ENCODE data around the gene APPL2. TPM values are rescaled to one million over a fixed set of nuclear protein-coding genes. Genes with fewer than 3 reads are reported as not detected.

The APPL2 gene, protein sequence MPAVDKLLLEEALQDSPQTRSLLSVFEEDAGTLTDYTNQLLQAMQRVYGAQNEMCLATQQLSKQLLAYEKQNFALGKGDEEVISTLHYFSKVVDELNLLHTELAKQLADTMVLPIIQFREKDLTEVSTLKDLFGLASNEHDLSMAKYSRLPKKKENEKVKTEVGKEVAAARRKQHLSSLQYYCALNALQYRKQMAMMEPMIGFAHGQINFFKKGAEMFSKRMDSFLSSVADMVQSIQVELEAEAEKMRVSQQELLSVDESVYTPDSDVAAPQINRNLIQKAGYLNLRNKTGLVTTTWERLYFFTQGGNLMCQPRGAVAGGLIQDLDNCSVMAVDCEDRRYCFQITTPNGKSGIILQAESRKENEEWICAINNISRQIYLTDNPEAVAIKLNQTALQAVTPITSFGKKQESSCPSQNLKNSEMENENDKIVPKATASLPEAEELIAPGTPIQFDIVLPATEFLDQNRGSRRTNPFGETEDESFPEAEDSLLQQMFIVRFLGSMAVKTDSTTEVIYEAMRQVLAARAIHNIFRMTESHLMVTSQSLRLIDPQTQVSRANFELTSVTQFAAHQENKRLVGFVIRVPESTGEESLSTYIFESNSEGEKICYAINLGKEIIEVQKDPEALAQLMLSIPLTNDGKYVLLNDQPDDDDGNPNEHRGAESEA
- total RNA-seq (10 to 100 TPM; 61.3 to 62.4 TPM), polyA plus RNA-seq (ENCODE audit: insufficient read length in 2 of 2) (10 to 100 TPM; 79.6 to 80.8 TPM)
- long read RNA-seq, donor 1, transcript APPL2-201 (21 exons, 3,239 nt), result major isoform, 12 of 12 reads
- long read RNA-seq, donor 1, partial matches to known transcripts, result 0 of 12 reads
- long read RNA-seq, donor 1, other reads (novel, unspliced or antisense), result 0 of 12 reads
- long read RNA-seq, donor 2, partial matches to known transcripts, result 0 of 4 reads
- long read RNA-seq, donor 2, other reads (novel, unspliced or antisense), result 0 of 4 reads
- long read RNA-seq, donor 3, partial matches to known transcripts, result 0 of 3 reads
- long read RNA-seq, donor 3, other reads (novel, unspliced or antisense), result 0 of 3 reads
- long read RNA-seq, donor 4, partial matches to known transcripts, result 0 of 2 reads
- long read RNA-seq, donor 4, other reads (novel, unspliced or antisense), result 0 of 2 reads

DNA sequence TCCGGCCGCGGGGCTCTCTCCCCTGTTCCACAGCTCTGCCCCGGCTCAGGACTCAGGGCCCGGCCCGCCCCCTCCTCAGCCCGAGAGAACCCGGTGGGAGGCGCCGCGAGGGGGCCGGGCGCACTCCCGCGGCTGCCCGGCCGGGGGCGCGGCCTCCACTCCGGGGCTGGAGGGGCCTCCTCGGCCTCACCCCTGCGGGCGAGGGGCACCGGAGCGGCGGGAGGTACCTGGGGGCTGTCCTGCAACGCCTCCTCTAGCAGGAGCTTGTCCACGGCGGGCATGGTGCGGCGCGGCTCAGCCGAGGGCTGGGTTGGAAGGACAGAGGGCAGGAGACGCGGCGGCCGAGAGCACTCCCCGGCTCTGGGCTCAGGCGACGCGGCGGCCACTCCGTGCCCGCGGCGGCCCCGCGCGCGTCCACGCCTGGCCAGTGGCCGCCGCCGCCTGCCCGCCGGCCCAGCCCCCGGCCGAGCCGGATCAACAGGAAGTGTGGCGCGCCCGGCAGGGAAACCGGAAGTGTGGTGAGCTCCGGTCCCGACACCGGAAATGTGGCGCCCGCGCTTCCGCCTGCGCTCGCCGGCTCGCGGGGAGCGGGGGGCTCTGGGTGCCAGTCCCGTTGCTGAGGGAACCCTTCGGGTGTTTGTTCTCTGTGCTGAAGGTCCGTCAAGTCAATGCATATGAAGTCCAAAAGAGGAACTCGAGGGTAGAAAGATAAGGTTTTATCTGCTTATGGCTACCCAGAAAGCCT is at the start of gene APPL2:
TSS of gene APPL2 (minus strand) at position 443 of the 745 bp plus-strand sequence. CDS start at position 281, 162 bp downstream.
- Histone ChIP-seq H3K27me3 (ENCODE audit: control insufficient read depth, insufficient read depth, low read length) (no peaks in the 10 kb centered on the region), H3K9me3 (ENCODE audit: control insufficient read depth, insufficient read depth, low read length) (no peaks in the 10 kb centered on the region), H3K4me1 (ENCODE audit: control insufficient read depth, insufficient read depth, low read length) (peaks cover 10% of the 10 kb centered on the region), H3K27ac (ENCODE audit: low read depth, low read length) (peak within 1 kb of the TSS; percentile 87), H3K4me3 (ENCODE audit: low read depth, low read length) (peak within 1 kb of the TSS; percentile 74), H3K36me3 (ENCODE audit: control insufficient read depth, insufficient read depth, low read length) (no peaks in the 10 kb centered on the region)
- DNase-seq (ENCODE audit: low read depth in 4 of 6, low spot score in 6 of 6), result peak; percentile 56 to 97 (median 86)
- WGBS (ENCODE audit: insufficient coverage), result under 1% methylated on average over 80 of the region's 80 CpGs

DNA sequence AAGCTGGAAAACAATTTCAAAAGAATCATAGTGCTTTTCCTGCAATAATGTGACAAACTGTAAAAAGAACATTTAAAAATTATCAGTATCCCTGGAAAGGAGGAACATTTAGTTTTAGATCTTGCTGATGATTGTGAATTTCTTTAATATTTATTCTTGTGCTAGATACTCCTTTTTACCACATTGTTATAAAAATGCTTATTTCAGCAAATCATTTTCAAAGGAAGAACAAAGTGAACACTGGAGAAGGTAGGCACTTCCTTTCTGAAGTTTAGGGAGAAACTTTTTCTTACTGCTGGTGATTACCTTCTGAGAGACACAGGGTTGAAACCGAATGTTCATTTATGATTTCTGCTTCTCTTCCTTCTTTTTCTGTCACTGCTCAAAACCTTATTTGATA is 49.4 kb upstream of the APPL2 start:
- no peaks in the 10 kb centered on the region for H3K36me3 ChIP-seq (ENCODE audit: control insufficient read depth, insufficient read depth, low read length)
- no peak overlapping the region for H3K27ac ChIP-seq (ENCODE audit: low read depth, low read length)
- H3K9me3 ChIP-seq (ENCODE audit: control insufficient read depth, insufficient read depth, low read length), result no peaks in the 10 kb centered on the region
- H3K4me3 ChIP-seq (ENCODE audit: low read depth, low read length), result no peak overlapping the region
- H3K27me3 ChIP-seq (ENCODE audit: control insufficient read depth, insufficient read depth, low read length), result no peaks in the 10 kb centered on the region
- H3K4me1 ChIP-seq (ENCODE audit: control insufficient read depth, insufficient read depth, low read length), result no peaks in the 10 kb centered on the region
- WGBS (ENCODE audit: insufficient coverage), result no CpG with 5 or more reads among the region's 1 CpG
- DNase-seq (ENCODE audit: low read depth in 4 of 6, low spot score in 6 of 6), result no peak

DNA sequence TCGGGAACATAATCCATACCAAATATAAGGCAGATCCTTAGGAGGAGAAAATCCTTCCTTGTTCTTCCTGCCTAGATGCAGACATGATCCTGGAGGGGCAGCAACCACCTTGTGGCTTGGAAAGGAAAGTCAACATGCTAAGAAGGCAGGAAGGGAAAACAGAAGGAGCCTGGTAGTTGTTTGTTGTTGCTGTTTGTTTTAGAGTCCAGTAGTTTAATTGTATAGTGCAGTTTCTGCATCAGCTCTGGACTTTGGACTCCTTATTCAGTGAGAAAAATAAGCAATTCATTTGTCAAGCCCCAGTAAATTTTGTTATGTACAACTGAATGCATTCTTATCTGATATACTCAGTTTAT is 45.7 kb upstream of the APPL2 start:
- WGBS (ENCODE audit: insufficient coverage), result no CpG with 5 or more reads among the region's 1 CpG
- no peak for DNase-seq (ENCODE audit: low read depth in 4 of 6, low spot score in 6 of 6)
- Histone ChIP-seq H3K36me3 (ENCODE audit: control insufficient read depth, insufficient read depth, low read length) (no peaks in the 10 kb centered on the region), H3K4me1 (ENCODE audit: control insufficient read depth, insufficient read depth, low read length) (no peaks in the 10 kb centered on the region), H3K27me3 (ENCODE audit: control insufficient read depth, insufficient read depth, low read length) (no peaks in the 10 kb centered on the region), H3K4me3 (ENCODE audit: low read depth, low read length) (no peak overlapping the region), H3K27ac (ENCODE audit: low read depth, low read length) (no peak overlapping the region), H3K9me3 (ENCODE audit: control insufficient read depth, insufficient read depth, low read length) (no peaks in the 10 kb centered on the region)

DNA sequence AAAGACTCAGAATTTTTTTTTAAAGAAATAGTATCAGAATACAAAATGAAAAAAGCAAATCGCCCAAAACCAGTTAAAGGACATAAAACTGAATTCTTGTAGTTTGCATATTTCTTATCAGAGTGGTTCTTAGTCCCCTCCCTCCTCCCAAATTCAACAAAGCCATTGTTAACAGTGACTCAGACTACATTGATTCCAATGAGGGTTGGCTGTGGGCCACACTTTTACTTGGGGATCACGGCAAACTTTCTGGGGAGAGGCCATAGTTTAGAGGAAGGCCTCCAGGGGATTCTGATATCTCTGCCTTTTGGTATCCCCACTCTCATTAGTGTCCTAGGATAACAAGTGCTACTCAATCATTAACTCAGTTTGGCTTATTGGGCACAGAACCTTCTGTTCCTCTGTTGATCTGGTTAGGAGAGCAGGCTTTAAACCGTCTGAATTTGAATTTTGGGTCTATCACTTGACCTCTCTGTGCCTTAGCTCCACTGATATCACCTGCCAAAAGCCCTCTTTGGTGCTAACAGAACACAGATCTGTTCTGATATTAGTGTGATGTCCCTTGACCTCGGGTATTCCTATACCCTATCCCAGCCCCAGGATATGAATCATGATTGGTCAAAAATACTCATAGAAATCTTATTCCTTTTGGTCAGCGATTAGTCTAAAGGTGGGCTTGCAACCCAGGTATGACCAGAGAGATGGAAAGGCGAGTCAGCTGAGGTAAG is 45.2 kb upstream of the APPL2 start:
- no peak overlapping the region for H3K4me3 ChIP-seq (ENCODE audit: low read depth, low read length)
- H3K9me3 ChIP-seq (ENCODE audit: control insufficient read depth, insufficient read depth, low read length), result no peaks in the 10 kb centered on the region
- DNase-seq (ENCODE audit: low read depth in 4 of 6, low spot score in 6 of 6), result no peak
- no peaks in the 10 kb centered on the region for H3K36me3 ChIP-seq (ENCODE audit: control insufficient read depth, insufficient read depth, low read length)
- 60% methylated on average over 1 of the region's 6 CpGs for WGBS (ENCODE audit: insufficient coverage)
- no peaks in the 10 kb centered on the region for H3K4me1 ChIP-seq (ENCODE audit: control insufficient read depth, insufficient read depth, low read length)
- no peaks in the 10 kb centered on the region for H3K27me3 ChIP-seq (ENCODE audit: control insufficient read depth, insufficient read depth, low read length)
- H3K27ac ChIP-seq (ENCODE audit: low read depth, low read length), result no peak overlapping the region

- Histone ChIP-seq H3K4me3 (ENCODE audit: low read depth, low read length) (no peak overlapping the region), H3K27me3 (ENCODE audit: control insufficient read depth, insufficient read depth, low read length) (no peaks in the 10 kb centered on the region), H3K4me1 (ENCODE audit: control insufficient read depth, insufficient read depth, low read length) (no peaks in the 10 kb centered on the region), H3K36me3 (ENCODE audit: control insufficient read depth, insufficient read depth, low read length) (no peaks in the 10 kb centered on the region), H3K9me3 (ENCODE audit: control insufficient read depth, insufficient read depth, low read length) (no peaks in the 10 kb centered on the region), H3K27ac (ENCODE audit: low read depth, low read length) (no peak overlapping the region)
- peak in 2 of 6 donors; percentile 40 to 55 for DNase-seq (ENCODE audit: low read depth in 4 of 6, low spot score in 6 of 6)
- WGBS (ENCODE audit: insufficient coverage), result 11% methylated on average over 3 of the region's 6 CpGs
These were observed 43.6 kb upstream of the APPL2 start for GRCh38 chr12:105279460-105280056.

- Histone ChIP-seq H3K36me3 (ENCODE audit: control insufficient read depth, insufficient read depth, low read length) (no peaks in the 10 kb centered on the region), H3K27ac (ENCODE audit: low read depth, low read length) (no peak overlapping the region), H3K9me3 (ENCODE audit: control insufficient read depth, insufficient read depth, low read length) (no peaks in the 10 kb centered on the region), H3K4me1 (ENCODE audit: control insufficient read depth, insufficient read depth, low read length) (no peaks in the 10 kb centered on the region), H3K4me3 (ENCODE audit: low read depth, low read length) (no peak overlapping the region), H3K27me3 (ENCODE audit: control insufficient read depth, insufficient read depth, low read length) (no peaks in the 10 kb centered on the region)
- DNase-seq (ENCODE audit: low read depth in 4 of 6, low spot score in 6 of 6), result no peak
- 93% methylated on average over 2 of the region's 4 CpGs for WGBS (ENCODE audit: insufficient coverage)
These were observed 42.2 kb upstream of the APPL2 start for GRCh38 chr12:105278043-105278697.

- H3K27ac ChIP-seq (ENCODE audit: low read depth, low read length), result no peak overlapping the region
- no peaks in the 10 kb centered on the region for H3K27me3 ChIP-seq (ENCODE audit: control insufficient read depth, insufficient read depth, low read length)
- no CpG with 5 or more reads among the region's 3 CpGs for WGBS (ENCODE audit: insufficient coverage)
These were observed 40.2 kb upstream of the APPL2 start for GRCh38 chr12:105275997-105276733.

GRCh38 chr12:105274571-105274970 is 38.6 kb upstream of the APPL2 start:
- no peak for DNase-seq (ENCODE audit: low read depth in 4 of 6, low spot score in 6 of 6)
- Histone ChIP-seq H3K27me3 (ENCODE audit: control insufficient read depth, insufficient read depth, low read length) (no peaks in the 10 kb centered on the region), H3K36me3 (ENCODE audit: control insufficient read depth, insufficient read depth, low read length) (no peaks in the 10 kb centered on the region), H3K27ac (ENCODE audit: low read depth, low read length) (no peak overlapping the region), H3K9me3 (ENCODE audit: control insufficient read depth, insufficient read depth, low read length) (no peaks in the 10 kb centered on the region), H3K4me3 (ENCODE audit: low read depth, low read length) (no peak overlapping the region), H3K4me1 (ENCODE audit: control insufficient read depth, insufficient read depth, low read length) (no peaks in the 10 kb centered on the region)
- 83% methylated on average over 2 of the region's 5 CpGs for WGBS (ENCODE audit: insufficient coverage)

More at GRCh38 chr12:105275997-105276733, 40.2 kb upstream of the APPL2 start:
- no peaks in the 10 kb centered on the region for H3K9me3 ChIP-seq (ENCODE audit: control insufficient read depth, insufficient read depth, low read length)
- DNase-seq (ENCODE audit: low read depth in 4 of 6, low spot score in 6 of 6), result no peak
- no peaks in the 10 kb centered on the region for H3K4me1 ChIP-seq (ENCODE audit: control insufficient read depth, insufficient read depth, low read length)
- no peaks in the 10 kb centered on the region for H3K36me3 ChIP-seq (ENCODE audit: control insufficient read depth, insufficient read depth, low read length)
- no peak overlapping the region for H3K4me3 ChIP-seq (ENCODE audit: low read depth, low read length)

Data from spinal cord (tissue), 10 donors.